Breast epithelium (tissue), 3 donors: Measurements from ENCODE around the gene CDA.

Source experiments
- CTCF ChIP-seq, 3 donors: fragments of 450-650 bp; IDR thresholded peaks; one replicate each; pipeline ENCODE4 v1.5.1; 2016 to 2017; ENCODE audit warnings: antibody characterized with exemption in 3 of 3, mild to moderate bottlenecking in 3 of 3, moderate library complexity in 3 of 3
- POLR2AphosphoS5 ChIP-seq, 3 donors: sonication (generic); formaldehyde crosslinking; IDR thresholded peaks; one replicate each; pipeline ENCODE4 v1.6.1; 2017; ENCODE audit warnings: antibody characterized with exemption in 3 of 3

GRCh38 chr1:20552728-20553445, 36.0 kb upstream of the CDA start:
- TF ChIP-seq CTCF (IDR thresholded peaks at IDR 0.05) (no peak), POLR2AphosphoS5 (IDR thresholded peaks at IDR 0.05) (no peak)
